ENCODE data around the gene TMEM245. TPM values are rescaled to one million over a fixed set of nuclear protein-coding genes. Genes with fewer than 3 reads are reported as not detected.

Gene TMEM245
- total RNA-seq, 2 donors from 2014 or later: 25.1 to 39.7 TPM

DNA sequence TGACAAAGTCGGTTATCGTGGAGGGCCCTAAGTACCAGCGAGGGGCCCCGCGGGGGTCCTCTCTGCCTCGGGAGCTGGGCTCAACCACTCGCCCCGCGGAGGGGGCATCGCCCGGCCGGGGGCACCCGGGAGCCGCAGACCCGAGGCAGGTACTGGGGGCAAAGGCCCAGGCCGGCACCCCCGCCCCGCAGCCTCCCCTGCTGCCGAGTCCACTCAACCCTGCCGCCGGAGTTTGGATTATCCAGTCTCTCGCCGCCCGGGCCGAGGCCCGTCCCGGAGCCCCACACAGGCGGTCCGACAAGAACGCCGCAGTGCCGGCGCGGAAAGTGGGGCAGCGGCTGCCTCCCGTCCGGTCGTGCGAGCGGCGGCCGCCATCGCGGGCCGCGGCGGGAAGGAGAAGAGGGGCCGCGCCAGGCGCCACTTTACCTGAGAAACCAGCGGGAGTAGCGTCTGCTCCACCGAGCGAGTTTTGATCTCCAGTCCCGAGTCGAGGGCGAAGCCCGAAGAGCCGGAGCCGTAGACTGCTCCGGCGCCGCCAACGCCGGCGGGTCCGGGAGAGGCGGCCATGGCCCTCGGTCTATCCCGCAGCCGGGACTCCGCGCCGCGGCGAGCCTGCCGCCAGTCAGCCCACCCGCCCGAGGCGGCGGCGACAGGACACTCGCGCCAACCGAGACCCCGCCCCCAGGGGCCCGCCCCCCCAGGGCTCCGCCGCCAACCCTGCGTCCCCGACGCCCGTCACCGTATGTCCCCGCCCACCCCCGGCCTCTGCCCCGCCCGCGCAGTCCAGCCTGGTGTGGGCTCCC is 106.7 kb downstream of the TMEM245 start, which contains the start of gene CTNNAL1:
CTNNAL1 (minus strand) TSS at position 624 of the 803 bp plus-strand sequence; CDS start at position 567, 57 bp downstream.
- no peak for TF ChIP-seq CTCF (IDR thresholded peaks at IDR 0.05)
- Histone ChIP-seq H3K4me1 (no peaks in the 10 kb centered on the region), H3K27ac (peak within 1 kb of the TSS; percentile 72), H3K9me3 (no peaks in the 10 kb centered on the region), H3K36me3 (no peaks in the 10 kb centered on the region), H3K9ac (ENCODE audit: low read depth in 2 of 2, low read length in 2 of 2) (peak within 1 kb of the TSS; percentile 76 to 82), H3K4me3 (peak within 1 kb of the TSS; percentile 81), H3K27me3 (no peaks in the 10 kb centered on the region)
- intact Hi-C loops (cut with DNase I): loop anchor here (10.0 kb wide), 1 partner anchor 102 kb away; the partner anchor contains the start of gene TMEM245
- DNase-seq: peak; percentile 97

DNA sequence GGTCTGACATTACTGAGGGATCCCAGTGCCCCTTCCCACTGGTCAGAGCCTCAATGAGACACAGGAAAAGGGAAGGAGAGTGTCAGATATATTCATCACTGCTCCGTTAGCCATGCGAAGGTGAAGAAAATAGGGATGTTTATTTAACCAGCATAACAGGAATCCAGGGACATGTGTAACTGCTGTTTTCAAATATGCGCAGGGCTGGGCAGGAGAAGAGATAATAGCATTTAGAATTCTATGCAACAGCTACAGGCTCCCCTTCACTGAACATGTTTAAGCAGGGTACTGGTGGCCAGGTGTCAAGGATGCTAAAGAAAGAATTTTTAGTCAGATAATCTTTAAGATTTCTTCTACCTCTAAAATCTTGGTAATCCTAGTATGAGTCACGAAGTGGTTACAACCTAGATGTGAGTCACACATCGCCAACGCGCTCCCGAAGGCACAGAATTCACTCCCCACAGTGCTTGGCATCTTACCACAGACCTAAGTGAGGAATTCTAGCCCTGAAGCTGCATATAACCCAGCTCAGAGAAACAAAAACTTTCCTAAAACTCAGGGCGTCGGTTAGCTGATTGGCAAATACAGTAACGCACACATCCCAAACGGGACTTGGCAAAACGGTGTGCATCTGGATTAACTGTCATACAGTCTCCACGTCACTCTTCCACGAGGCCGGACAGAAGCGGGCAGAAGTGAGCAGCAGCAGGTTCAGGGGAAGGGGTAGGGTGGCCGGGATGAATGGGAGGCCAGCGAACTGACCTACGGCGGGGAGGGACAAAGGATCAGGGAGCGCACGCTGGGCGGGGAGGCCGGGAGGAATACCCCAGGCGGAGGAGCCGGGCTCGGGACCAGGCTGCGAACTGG is 107.5 kb downstream of the TMEM245 start:
- Histone ChIP-seq H3K36me3 (no peaks in the 10 kb centered on the region), H3K4me3 (peak overlapping the region; percentile 81), H3K9ac (ENCODE audit: low read depth in 2 of 2, low read length in 2 of 2) (peak overlapping the region; percentile 76 to 82), H3K27me3 (no peaks in the 10 kb centered on the region), H3K4me1 (no peaks in the 10 kb centered on the region), H3K27ac (peak overlapping the region; percentile 72), H3K9me3 (no peaks in the 10 kb centered on the region)
- TF ChIP-seq CTCF (IDR thresholded peaks at IDR 0.05): no peak
- peak; percentile 56 for DNase-seq
- intact Hi-C loops (cut with DNase I): loop anchor here (10.0 kb wide), 1 partner anchor 103 kb away; the partner anchor contains the start of gene TMEM245

DNA sequence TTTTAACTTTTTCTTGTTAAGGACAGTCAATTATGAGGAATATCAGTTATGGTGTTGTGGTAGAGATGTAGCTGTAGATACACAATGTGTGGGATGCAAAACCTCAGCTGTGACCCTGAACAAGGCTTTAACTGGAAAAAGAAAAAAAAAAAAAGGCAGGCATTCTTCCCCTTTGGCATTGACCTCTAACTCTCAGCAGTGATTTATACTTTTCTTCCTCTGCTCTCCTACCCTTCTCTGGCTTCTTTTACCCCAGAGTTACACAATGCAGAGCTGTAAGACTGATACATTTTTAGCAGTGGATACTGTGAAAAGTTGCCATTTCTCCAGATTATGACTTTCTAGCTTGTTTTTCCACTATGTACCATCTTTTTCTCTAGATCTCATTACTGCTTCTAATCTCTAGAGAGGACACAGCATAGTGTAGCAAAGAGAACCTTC is 108.5 kb downstream of the TMEM245 start:
- H3K9ac ChIP-seq (ENCODE audit: low read depth in 2 of 2, low read length in 2 of 2): no peak overlapping the region
- TF ChIP-seq CTCF (IDR thresholded peaks at IDR 0.05): no peak
- H3K4me1 ChIP-seq: no peaks in the 10 kb centered on the region
- no peaks in the 10 kb centered on the region for H3K9me3 ChIP-seq
- H3K27me3 ChIP-seq: no peaks in the 10 kb centered on the region
- no peak for DNase-seq
- no peaks in the 10 kb centered on the region for H3K36me3 ChIP-seq
- H3K27ac ChIP-seq: peak overlapping the region; percentile 72
- H3K4me3 ChIP-seq: no peak overlapping the region
- intact Hi-C loops (cut with DNase I): loop anchor here (10.0 kb wide), 1 partner anchor 104 kb away; the partner anchor contains the start of gene TMEM245

GRCh38 chr9:109010746-109011145 is 109.0 kb downstream of the TMEM245 start:
- H3K9me3 ChIP-seq: no peaks in the 10 kb centered on the region
- H3K36me3 ChIP-seq: no peaks in the 10 kb centered on the region
- DNase-seq: no peak
- H3K27me3 ChIP-seq: no peaks in the 10 kb centered on the region
- no peak overlapping the region for H3K27ac ChIP-seq
- intact Hi-C loops (cut with DNase I): loop anchor here (10.0 kb wide), 1 partner anchor 104 kb away; the partner anchor contains the start of gene TMEM245
- no peak overlapping the region for H3K9ac ChIP-seq (ENCODE audit: low read depth in 2 of 2, low read length in 2 of 2)
- no peaks in the 10 kb centered on the region for H3K4me1 ChIP-seq
- no peak for TF ChIP-seq CTCF (IDR thresholded peaks at IDR 0.05)
- no peak overlapping the region for H3K4me3 ChIP-seq

DNA sequence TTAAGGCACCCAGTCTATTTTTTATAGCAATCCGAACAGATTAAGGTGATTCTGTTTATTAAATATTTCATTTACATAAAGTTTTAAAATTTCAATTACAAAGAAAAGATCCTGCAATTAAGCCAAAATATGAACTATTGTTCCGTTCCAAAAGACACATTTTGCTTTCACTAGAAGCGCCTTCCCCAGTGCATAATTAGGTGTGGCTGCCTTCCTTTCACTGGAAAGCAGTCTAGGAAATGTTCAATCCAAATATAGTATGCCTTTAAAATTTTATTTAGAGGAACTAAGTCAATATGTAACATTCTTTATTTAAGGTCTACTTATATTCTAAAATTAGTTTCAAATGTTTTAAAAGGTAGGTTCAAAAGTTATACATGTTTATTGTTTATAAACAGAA is 114.1 kb downstream of the TMEM245 start:
- TF ChIP-seq CTCF (IDR thresholded peaks at IDR 0.05): no peak
- no peaks in the 10 kb centered on the region for H3K27me3 ChIP-seq
- H3K9ac ChIP-seq (ENCODE audit: low read depth in 2 of 2, low read length in 2 of 2): no peak overlapping the region
- no peaks in the 10 kb centered on the region for H3K9me3 ChIP-seq
- H3K4me3 ChIP-seq: no peak overlapping the region
- no peak for DNase-seq
- no peak overlapping the region for H3K27ac ChIP-seq
- no peaks in the 10 kb centered on the region for H3K4me1 ChIP-seq
- no peaks in the 10 kb centered on the region for H3K36me3 ChIP-seq
- intact Hi-C loops (cut with DNase I): no loop called here

Data from colonic mucosa (tissue), 4 donors.